GM12878 (cell line): ENCODE results near the gene PLD3. TPM values are rescaled to one million over a fixed set of nuclear protein-coding genes. Genes with fewer than 3 reads are reported as not detected.

Source experiments
- ATAC-seq: fragments of 200-7000 bp; cut with Tn5 transposase; 3 replicates; pipeline ENCODE4 v1.9.1; 2020; ENCODE audit warnings: mild to moderate bottlenecking, moderate library complexity
- BruUV-seq: library from RNA; stranded (reverse); fragments of 400-500 nt; replicated peaks from 2 replicates; lab custom pipeline; 2021; lab: Mats Ljungman, UMichigan
- CTCF ChIA-PET: fragments of 300-600 bp; sonication (Branson Sonifier 250); formaldehyde crosslinking; extraction: SDS; loops from one replicate; lab custom pipeline; 2021; ENCODE audit warnings: inconsistent platforms; lab: Yijun Ruan, JAX
- POLR2A ChIA-PET: fragments of 350-600 bp; formaldehyde crosslinking; extraction: SDS; loops from one replicate; lab custom pipeline; 2021; ENCODE audit warnings: inconsistent platforms; lab: Charles Lee
- RAD21 ChIA-PET: fragments of 300-600 bp; sonication (Branson Sonifier 250); formaldehyde crosslinking; loops from one replicate; lab custom pipeline; 2023; ENCODE audit warnings: antibody characterized with exemption; ENCODE audit not compliant: unreplicated experiment; lab: Charles Lee
- SMC1A ChIA-PET: fragments of 300-600 bp; sonication (Branson Sonifier 250); formaldehyde crosslinking; loops from one replicate; lab custom pipeline; 2023; ENCODE audit not compliant: unreplicated experiment, uncharacterized antibody; lab: Charles Lee
- DNase-seq: peaks from one replicate; pipeline ENCODE4 v3.0.0-alpha.2; 2011; ENCODE audit warnings: low read depth, low spot score
- FAIRE-seq: peaks from 3 replicates; lab custom pipeline; 2011; peaks lifted over from hg19 to GRCh38; lab: Jason Lieb, UNC
- H2AFZ ChIP-seq: 2 replicates; pipeline ENCODE4 v1.6.0; 2011; ENCODE audit warnings: low read depth, low read length, control low read depth; ENCODE audit not compliant: control insufficient read depth
- H3K27ac ChIP-seq: 2 replicates; pipeline ENCODE4 v1.5.1; 2011; ENCODE audit warnings: control low read depth; ENCODE audit not compliant: control insufficient read depth, insufficient read depth
- H3K27me3 ChIP-seq, 2 experiments: replicated peaks in 1 of 2; 2 replicates each; pipeline versions ENCODE4 v1.6.0 to v1.6.1; 2011; ENCODE audit warnings: low read length in 1 of 2; ENCODE audit not compliant: control insufficient read depth in 2 of 2, insufficient read depth in 2 of 2
- H3K36me3 ChIP-seq, 2 experiments: 2 replicates each; pipeline ENCODE4 v1.5.1; 2011; ENCODE audit warnings: low read length in 1 of 2; ENCODE audit not compliant: control insufficient read depth in 2 of 2, insufficient read depth in 2 of 2
- H3K4me1 ChIP-seq: 2 replicates; pipeline ENCODE4 v1.6.1; 2011; ENCODE audit warnings: mild to moderate bottlenecking, low read length, moderate library complexity, mixed read lengths; ENCODE audit not compliant: control insufficient read depth, insufficient read depth
- H3K4me2 ChIP-seq: 2 replicates; pipeline ENCODE4 v1.6.0; 2011; ENCODE audit warnings: control low read depth; ENCODE audit not compliant: control insufficient read depth, insufficient read depth
- H3K4me3 ChIP-seq: fragments of 200-600 bp; sonication (generic); 2 replicates; pipeline ENCODE4 v1.5.1; 2016
- H3K79me2 ChIP-seq: 2 replicates; pipeline ENCODE4 v1.6.0; 2011; ENCODE audit warnings: low read length; ENCODE audit not compliant: control insufficient read depth, insufficient read depth
- H3K9ac ChIP-seq: 2 replicates; pipeline ENCODE4 v1.8.0; 2011; ENCODE audit warnings: low read length, control low read depth, mixed read lengths; ENCODE audit not compliant: control insufficient read depth, insufficient read depth
- H3K9me3 ChIP-seq: replicated peaks from 3 replicates; pipeline ENCODE4 v1.5.1; 2011; ENCODE audit warnings: mild to moderate bottlenecking, low read length; ENCODE audit not compliant: control insufficient read depth, insufficient read depth
- H4K20me1 ChIP-seq: 2 replicates; pipeline ENCODE4 v1.6.0; 2011; ENCODE audit not compliant: control insufficient read depth, insufficient read depth
- MAX ChIP-seq: IDR thresholded peaks from 2 replicates; pipeline ENCODE4 v1.6.1; 2012; ENCODE audit warnings: low read depth, low read length, improper control_type of control experiment
- NRF1 ChIP-seq: conservative IDR thresholded peaks from 2 replicates; pipeline ENCODE4 v1.6.1; 2011; ENCODE audit warnings: mild to moderate bottlenecking, low read depth, low read length, improper control_type of control experiment
- SKIL ChIP-seq: fragments of 450-650 bp; IDR thresholded peaks from 2 replicates; pipeline ENCODE4 v1.6.1; 2017; ENCODE audit warnings: mild to moderate bottlenecking, low read depth, inconsistent platforms; ENCODE audit not compliant: poor library complexity, severe bottlenecking
- WGBS: methylation state at CpG from one replicate; pipeline ENCODE4 v1.1.6; 2016; ENCODE audit warnings: low lambda C conversion rate; ENCODE audit not compliant: insufficient replicate concordance, insufficient coverage; ENCODE audit errors: missing lambda C conversion rate; 5-methylcytosine and 5-hydroxymethylcytosine counted together
- in situ Hi-C: fragments of 300-500 bp; cut with MboI; formaldehyde crosslinking; loops from 9 replicates; pipeline ENCODE4 v1.14.3; 2018; ENCODE audit warnings: mixed read lengths
- intact Hi-C: fragments of 100-400 bp; cut with micrococcal nuclease; formaldehyde crosslinking; loops from one replicate; pipeline ENCODE4 v1.14.2; 2022; ENCODE audit not compliant: unreplicated experiment
- polyA plus RNA-seq, 11 experiments: library from polyadenylated mRNA; depleted of rRNA in 4 of 11; unstranded in 6 of 11; stranded (reverse) in 5 of 11; fragments of >200 nt; fragmentation: Nextera tagmentation in 4 of 11; fragmentation: Illumina TruSeq in 1 of 11; extraction: Ambion mirVana in 4 of 11; extraction: Trizol in 1 of 11; gene quantifications; 1 replicate in 1 of 11; 2 replicates in 10 of 11; pipeline versions ENCODE4 v1.2.1 to v1.2.3, GENCODE V29; 2011 to 2016; ENCODE audit warnings: inconsistent platforms in 2 of 11, missing spikeins in 2 of 11, low read depth in 1 of 11
- total RNA-seq, 4 experiments: library from RNA; depleted of rRNA in 3 of 4; stranded (reverse); fragments of >200 nt in 3 of 4; fragmentation: Illumina TruSeq in 1 of 4; extraction: Trizol in 1 of 4; gene quantifications; 2 replicates each; pipeline versions ENCODE4 v1.2.1 to v1.2.3, GENCODE V29; 2013 to 2021

The PLD3 gene
- total and polyA plus RNA-seq, 10 of the 15 experiments (the other 5 are each of a cell fraction or from before 2014, with no cell fraction given), result 1.3 to 134 (median 72.7) TPM

GRCh38 chr19:40388481-40388880 lies 40.0 kb downstream of the PLD3 start:
- in situ Hi-C loops (no loop called here), intact Hi-C loops (no loop called here)
- no TSS peak for BruUV-seq
- ChIA-PET POLR2A (no interaction called here), SMC1A (no interaction called here), CTCF (interaction anchor here (0.6 kb wide), 1 partner anchor 210 kb away, joined by 4 read pairs; no protein-coding TSS in a partner anchor), RAD21 (no interaction called here)
- Histone ChIP-seq H3K4me2 (no peak overlapping the region), H3K9ac (no peak overlapping the region), H3K27ac (no peak overlapping the region), H3K4me3 (no peak overlapping the region), H3K79me2 (no peaks in the 10 kb centered on the region), H3K9me3 (no peaks in the 10 kb centered on the region), H3K27me3 (no peaks in the 10 kb centered on the region), H3K36me3 (no peaks in the 10 kb centered on the region), H4K20me1 (no peaks in the 10 kb centered on the region), H2AFZ (no peak overlapping the region), H3K4me1 (no peaks in the 10 kb centered on the region)
- FAIRE-seq (no peak), DNase-seq (no peak), ATAC-seq (no peak)
- WGBS, result 43% methylated on average over 3 of the region's 3 CpGs
- TF ChIP-seq SKIL (no peak), NRF1 (no peak), MAX (no peak)
